HepG2 (cell line): ENCODE measurements around the gene C6orf15. TPM values are rescaled to one million over a fixed set of nuclear protein-coding genes. Genes with fewer than 3 reads are reported as not detected.

Experiments used
- AGO2 ChIP-seq: fragments of 200-400 bp; formaldehyde crosslinking; optimal IDR thresholded peaks from 2 replicates; pipeline ENCODE3; 2017; ENCODE audit warnings: mild to moderate bottlenecking, low read depth, low read length, moderate library complexity
- CENPT ChIP-seq: sonication (generic); formaldehyde crosslinking; IDR thresholded peaks from 2 replicates; pipeline ENCODE4 v1.8.0; 2022; ENCODE audit warnings: low read depth, mild to moderate bottlenecking, moderate library complexity, missing genetic modification reagents
- CENPX ChIP-seq: sonication (generic); formaldehyde crosslinking; IDR thresholded peaks from 2 replicates; pipeline ENCODE4 v1.9.0; 2021; ENCODE audit warnings: mild to moderate bottlenecking, missing genetic modification reagents, moderate library complexity
- EED ChIP-seq: sonication (generic); formaldehyde crosslinking; IDR thresholded peaks from 2 replicates; pipeline ENCODE4 v1.5.0; 2020; ENCODE audit warnings: mild to moderate bottlenecking, missing genetic modification reagents
- GABPB1 ChIP-seq: IDR thresholded peaks from 2 replicates; pipeline ENCODE4 v1.6.1; 2016; ENCODE audit warnings: mild to moderate bottlenecking, missing genetic modification reagents, moderate library complexity, missing compliant biosample characterization
- MAFF ChIP-seq: IDR thresholded peaks from 2 replicates; pipeline ENCODE4 v1.6.1; 2011; ENCODE audit warnings: low read depth, low read length, improper control_type of control experiment
- MAFK ChIP-seq, 2 experiments: IDR thresholded peaks in 1 of 2; conservative IDR thresholded peaks in 1 of 2; 2 replicates each; pipeline ENCODE4 v1.6.1; 2011; ENCODE audit warnings: improper control_type of control experiment in 2 of 2, low read length in 2 of 2
- NBN ChIP-seq: fragments of 450-650 bp; conservative IDR thresholded peaks from 2 replicates; pipeline ENCODE4 v1.6.1; 2017
- NFIC ChIP-seq: IDR thresholded peaks from 2 replicates; pipeline ENCODE4 v1.6.1; 2012; ENCODE audit warnings: mild to moderate bottlenecking, low read length, inconsistent platforms
- TP53 ChIP-seq: sonication (generic); formaldehyde crosslinking; conservative IDR thresholded peaks from 2 replicates; pipeline ENCODE4 v1.4.0; 2020; ENCODE audit warnings: missing genetic modification reagents
- XBP1 ChIP-seq: sonication (generic); formaldehyde crosslinking; IDR thresholded peaks from 2 replicates; pipeline ENCODE4 v1.5.0; 2020; ENCODE audit warnings: missing genetic modification reagents
- ZBTB39 ChIP-seq: sonication (generic); formaldehyde crosslinking; IDR thresholded peaks from 2 replicates; pipeline ENCODE4 v1.5.0; 2020; ENCODE audit warnings: missing genetic modification reagents
- ZFYVE20 ChIP-seq: sonication (generic); formaldehyde crosslinking; IDR thresholded peaks from 2 replicates; pipeline ENCODE4 v1.8.0; 2023; ENCODE audit warnings: low read depth, mild to moderate bottlenecking, moderate library complexity, missing genetic modification reagents, borderline replicate concordance
- ZNF143 ChIP-seq: sonication (generic); formaldehyde crosslinking; IDR thresholded peaks from 2 replicates; pipeline ENCODE4 v1.4.0; 2020; ENCODE audit warnings: missing genetic modification reagents
- ZNF468 ChIP-seq: sonication (generic); formaldehyde crosslinking; IDR thresholded peaks from 2 replicates; pipeline ENCODE4 v1.8.0; 2022; ENCODE audit warnings: mild to moderate bottlenecking, moderate library complexity, missing genetic modification reagents
- ZNF552 ChIP-seq: sonication (generic); formaldehyde crosslinking; IDR thresholded peaks from 2 replicates; pipeline ENCODE4 v1.9.0; 2022; ENCODE audit warnings: missing genetic modification reagents, mild to moderate bottlenecking, borderline replicate concordance
- polyA plus RNA-seq, 8 experiments: library from polyadenylated mRNA; depleted of rRNA in 3 of 8; stranded (reverse) in 7 of 8; unstranded in 1 of 8; fragments of >200 nt; fragmentation: Illumina TruSeq in 4 of 8; extraction: Trizol in 4 of 8; gene quantifications; 2 replicates each; pipeline versions ENCODE4 v1.2.1 to v1.2.3, GENCODE V29; 2011 to 2016; ENCODE audit warnings: low read depth in 4 of 8, missing spikeins in 1 of 8, mixed read lengths in 1 of 8; ENCODE audit not compliant: insufficient read depth in 1 of 8
- total RNA-seq, 5 experiments: library from RNA; depleted of rRNA; stranded (reverse); fragments of >200 nt; fragmentation: Illumina TruSeq; extraction: Trizol; gene quantifications; 2 replicates each; pipeline ENCODE4 v1.2.3, GENCODE V29; 2016; ENCODE audit warnings: low read depth in 1 of 5
- TF ChIP-seq, protein P1 (sequence below): sonication (generic); formaldehyde crosslinking; IDR thresholded peaks from 2 replicates; pipeline ENCODE4 v1.5.1; 2020; ENCODE audit warnings: mild to moderate bottlenecking, missing genetic modification reagents, moderate library complexity
- TF ChIP-seq, protein P2 (sequence below): sonication (generic); formaldehyde crosslinking; IDR thresholded peaks from 2 replicates; pipeline ENCODE4 v1.4.0; 2020; ENCODE audit warnings: mild to moderate bottlenecking, missing genetic modification reagents
- TF ChIP-seq, protein P3 (sequence below): sonication (generic); formaldehyde crosslinking; IDR thresholded peaks from 2 replicates; pipeline ENCODE4 v1.8.0; 2023; ENCODE audit warnings: mild to moderate bottlenecking, missing genetic modification reagents
- TF ChIP-seq, protein P4 (sequence below): sonication (generic); formaldehyde crosslinking; IDR thresholded peaks from 2 replicates; pipeline ENCODE4 v1.5.1; 2020; ENCODE audit warnings: missing genetic modification reagents, mild to moderate bottlenecking, borderline replicate concordance

C6orf15 gene
- total and polyA plus RNA-seq, 2 of the 13 experiments (the other 11 are each of a cell fraction or from before 2014, with no cell fraction given) = not detected

GRCh38 chr6:31079656-31080261, 32.6 kb downstream of the C6orf15 start (continued):
- TF ChIP-seq, protein P1, sequence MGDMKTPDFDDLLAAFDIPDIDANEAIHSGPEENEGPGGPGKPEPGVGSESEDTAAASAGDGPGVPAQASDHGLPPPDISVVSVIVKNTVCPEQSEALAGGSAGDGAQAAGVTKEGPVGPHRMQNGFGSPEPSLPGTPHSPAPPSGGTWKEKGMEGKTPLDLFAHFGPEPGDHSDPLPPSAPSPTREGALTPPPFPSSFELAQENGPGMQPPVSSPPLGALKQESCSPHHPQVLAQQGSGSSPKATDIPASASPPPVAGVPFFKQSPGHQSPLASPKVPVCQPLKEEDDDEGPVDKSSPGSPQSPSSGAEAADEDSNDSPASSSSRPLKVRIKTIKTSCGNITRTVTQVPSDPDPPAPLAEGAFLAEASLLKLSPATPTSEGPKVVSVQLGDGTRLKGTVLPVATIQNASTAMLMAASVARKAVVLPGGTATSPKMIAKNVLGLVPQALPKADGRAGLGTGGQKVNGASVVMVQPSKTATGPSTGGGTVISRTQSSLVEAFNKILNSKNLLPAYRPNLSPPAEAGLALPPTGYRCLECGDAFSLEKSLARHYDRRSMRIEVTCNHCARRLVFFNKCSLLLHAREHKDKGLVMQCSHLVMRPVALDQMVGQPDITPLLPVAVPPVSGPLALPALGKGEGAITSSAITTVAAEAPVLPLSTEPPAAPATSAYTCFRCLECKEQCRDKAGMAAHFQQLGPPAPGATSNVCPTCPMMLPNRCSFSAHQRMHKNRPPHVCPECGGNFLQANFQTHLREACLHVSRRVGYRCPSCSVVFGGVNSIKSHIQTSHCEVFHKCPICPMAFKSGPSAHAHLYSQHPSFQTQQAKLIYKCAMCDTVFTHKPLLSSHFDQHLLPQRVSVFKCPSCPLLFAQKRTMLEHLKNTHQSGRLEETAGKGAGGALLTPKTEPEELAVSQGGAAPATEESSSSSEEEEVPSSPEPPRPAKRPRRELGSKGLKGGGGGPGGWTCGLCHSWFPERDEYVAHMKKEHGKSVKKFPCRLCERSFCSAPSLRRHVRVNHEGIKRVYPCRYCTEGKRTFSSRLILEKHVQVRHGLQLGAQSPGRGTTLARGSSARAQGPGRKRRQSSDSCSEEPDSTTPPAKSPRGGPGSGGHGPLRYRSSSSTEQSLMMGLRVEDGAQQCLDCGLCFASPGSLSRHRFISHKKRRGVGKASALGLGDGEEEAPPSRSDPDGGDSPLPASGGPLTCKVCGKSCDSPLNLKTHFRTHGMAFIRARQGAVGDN (CRISPR knock-in tag) = peak; percentile 42; the same call in 1 of the 2 replicates
- no peak for TF ChIP-seq EED
- no peak for TF ChIP-seq TP53 (CRISPR knock-in tag)
- 0 out of 2 replicates have a peak, but pooled peaks have one; percentile 38 for TF ChIP-seq XBP1 (CRISPR knock-in tag)
- no peak for TF ChIP-seq ZBTB39 (CRISPR knock-in tag)
- TF ChIP-seq AGO2 = no peak
- no peak for TF ChIP-seq NFIC
- no peak for TF ChIP-seq MAFK (conservative IDR thresholded peaks at IDR 0.05 in 1 of 2, IDR thresholded peaks at IDR 0.05 in 1 of 2; ENCODE audit: low read length in 2 of 2)
- TF ChIP-seq ZNF552 (CRISPR knock-in tag) = no peak
- TF ChIP-seq, protein P2, sequence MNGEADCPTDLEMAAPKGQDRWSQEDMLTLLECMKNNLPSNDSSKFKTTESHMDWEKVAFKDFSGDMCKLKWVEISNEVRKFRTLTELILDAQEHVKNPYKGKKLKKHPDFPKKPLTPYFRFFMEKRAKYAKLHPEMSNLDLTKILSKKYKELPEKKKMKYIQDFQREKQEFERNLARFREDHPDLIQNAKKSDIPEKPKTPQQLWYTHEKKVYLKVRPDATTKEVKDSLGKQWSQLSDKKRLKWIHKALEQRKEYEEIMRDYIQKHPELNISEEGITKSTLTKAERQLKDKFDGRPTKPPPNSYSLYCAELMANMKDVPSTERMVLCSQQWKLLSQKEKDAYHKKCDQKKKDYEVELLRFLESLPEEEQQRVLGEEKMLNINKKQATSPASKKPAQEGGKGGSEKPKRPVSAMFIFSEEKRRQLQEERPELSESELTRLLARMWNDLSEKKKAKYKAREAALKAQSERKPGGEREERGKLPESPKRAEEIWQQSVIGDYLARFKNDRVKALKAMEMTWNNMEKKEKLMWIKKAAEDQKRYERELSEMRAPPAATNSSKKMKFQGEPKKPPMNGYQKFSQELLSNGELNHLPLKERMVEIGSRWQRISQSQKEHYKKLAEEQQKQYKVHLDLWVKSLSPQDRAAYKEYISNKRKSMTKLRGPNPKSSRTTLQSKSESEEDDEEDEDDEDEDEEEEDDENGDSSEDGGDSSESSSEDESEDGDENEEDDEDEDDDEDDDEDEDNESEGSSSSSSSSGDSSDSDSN = no peak
- TF ChIP-seq ZNF468 (CRISPR knock-in tag) = no peak
- no peak for TF ChIP-seq ZNF143 (CRISPR knock-in tag)
- TF ChIP-seq MAFF = no peak
- TF ChIP-seq, protein P3, sequence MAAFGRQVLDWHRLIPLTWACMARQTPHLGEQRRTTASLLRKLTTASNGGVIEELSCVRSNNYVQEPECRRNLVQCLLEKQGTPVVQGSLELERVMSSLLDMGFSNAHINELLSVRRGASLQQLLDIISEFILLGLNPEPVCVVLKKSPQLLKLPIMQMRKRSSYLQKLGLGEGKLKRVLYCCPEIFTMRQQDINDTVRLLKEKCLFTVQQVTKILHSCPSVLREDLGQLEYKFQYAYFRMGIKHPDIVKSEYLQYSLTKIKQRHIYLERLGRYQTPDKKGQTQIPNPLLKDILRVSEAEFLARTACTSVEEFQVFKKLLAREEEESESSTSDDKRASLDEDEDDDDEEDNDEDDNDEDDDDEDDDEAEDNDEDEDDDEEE (CRISPR knock-in tag) = no peak
- no peak for TF ChIP-seq CENPX
- TF ChIP-seq, protein P4, sequence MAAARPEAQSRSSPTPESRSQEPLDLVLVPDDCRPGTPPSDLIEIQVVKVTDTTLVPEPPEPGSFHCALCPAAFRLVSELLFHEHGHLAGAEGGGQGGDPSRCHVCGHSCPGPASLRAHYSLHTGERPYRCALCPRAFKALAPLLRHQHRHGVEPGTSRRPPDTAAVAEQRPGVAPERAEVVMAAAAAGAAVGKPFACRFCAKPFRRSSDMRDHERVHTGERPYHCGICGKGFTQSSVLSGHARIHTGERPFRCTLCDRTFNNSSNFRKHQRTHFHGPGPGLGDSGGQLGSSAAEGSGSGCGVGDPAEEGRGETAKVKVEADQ (CRISPR knock-in tag) = no peak
- no peak for TF ChIP-seq NBN
- TF ChIP-seq CENPT = no peak
- TF ChIP-seq GABPB1 (CRISPR knock-in tag) = peak; percentile 28; the same call in 1 of the 2 replicates
- TF ChIP-seq ZFYVE20 (CRISPR knock-in tag) = no peak
